Mesothelial cell of epicardium (in vitro differentiated cells): ENCODE data around the gene SCAMP2. TPM values are rescaled to one million over a fixed set of nuclear protein-coding genes. Genes with fewer than 3 reads are reported as not detected.
"Not testable (repeated sequence)": the region's sequence is repeated elsewhere in the genome, so short reads cannot be mapped to it uniquely, and the experiment has no call there.

ENCODE experiments used
- DNase-seq, 2 experiments: peaks; one replicate each; pipeline ENCODE4 v3.0.0; 2021; ENCODE audit warnings: low spot score in 2 of 2; ENCODE audit not compliant: unreplicated experiment in 2 of 2
- H3K27ac Mint-ChIP-seq: 2 replicates; pipeline ENCODE4 v1.8.0; 2021; ENCODE audit warnings: mixed read lengths
- H3K27me3 Mint-ChIP-seq: 2 replicates; pipeline ENCODE4 v1.8.0; 2021; ENCODE audit warnings: low read depth, mixed read lengths
- H3K36me3 Mint-ChIP-seq: 2 replicates; pipeline ENCODE4 v1.8.0; 2021; ENCODE audit warnings: mixed read lengths
- H3K4me1 Mint-ChIP-seq: 2 replicates; pipeline ENCODE4 v1.8.0; 2021; ENCODE audit warnings: mixed read lengths
- H3K4me3 Mint-ChIP-seq: 2 replicates; pipeline ENCODE4 v1.8.0; 2021; ENCODE audit warnings: mild to moderate bottlenecking, moderate library complexity, mixed read lengths
- H3K9me3 Mint-ChIP-seq: 2 replicates; pipeline ENCODE4 v1.8.0; 2021; ENCODE audit warnings: mixed read lengths
- total RNA-seq: library from RNA; stranded (reverse); gene quantifications from 3 replicates; pipeline ENCODE4 v1.2.1, GENCODE V29; 2021
- TF ChIP-seq, protein P1 (sequence below): fragments of 200-600 bp; sonication (generic); IDR thresholded peaks from one replicate; pipeline ENCODE4 v1.5.0; 2021; ENCODE audit warnings: antibody characterized with exemption; ENCODE audit not compliant: unreplicated experiment

The SCAMP2 gene
- total RNA-seq, 1 donor from 2014 or later = 45.6 TPM

DNA sequence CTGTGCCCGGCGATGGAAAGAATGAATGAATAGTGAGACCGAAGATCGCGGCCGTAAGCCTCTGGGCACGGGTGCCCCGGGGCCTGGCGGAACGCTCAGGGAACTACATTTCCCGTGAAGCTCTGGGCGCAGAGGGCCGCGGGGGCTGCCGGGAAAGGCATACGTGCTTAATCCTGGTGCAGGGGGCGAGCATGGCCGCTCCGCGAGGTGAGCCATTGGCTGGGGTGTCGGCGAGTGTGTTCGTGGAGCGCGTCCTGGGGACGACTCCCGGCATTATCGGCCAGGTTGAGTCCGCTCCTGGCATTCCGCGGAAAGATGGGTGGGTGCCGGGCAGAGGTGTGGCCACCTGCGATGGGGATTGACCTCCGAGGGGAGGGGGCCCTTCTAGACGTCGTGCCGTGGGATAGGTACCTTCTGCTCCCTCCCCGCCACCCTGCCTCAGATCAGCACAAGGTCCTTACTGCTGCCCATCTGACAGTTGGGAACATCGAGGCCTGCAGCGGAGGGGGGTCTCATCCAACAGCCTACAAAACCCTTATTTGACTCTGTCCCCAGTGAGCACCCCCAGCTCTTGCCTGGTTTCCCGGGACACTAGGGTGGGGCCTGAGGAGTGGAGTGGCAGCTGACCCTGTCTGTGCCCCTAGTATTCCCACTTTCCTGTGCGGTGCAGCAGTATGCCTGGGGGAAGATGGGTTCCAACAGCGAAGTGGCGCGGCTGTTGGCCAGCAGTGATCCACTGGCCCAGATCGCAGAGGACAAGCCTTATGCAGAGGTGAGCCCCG, 16.9 kb upstream of the SCAMP2 start, which contains the start of gene MPI:
TSS of gene MPI (plus strand) at position 160 of the 782 bp plus-strand sequence. CDS start at position 192, 32 bp downstream.
- Mint-ChIP-seq H3K27me3 (no peaks in the 10 kb centered on the region), H3K27ac (peak within 1 kb of the TSS; percentile 66), H3K9me3 (no peaks in the 10 kb centered on the region), H3K36me3 (peaks cover 16% of the 10 kb centered on the region), H3K4me3 (peak within 1 kb of the TSS; percentile 82), H3K4me1 (peaks cover 17% of the 10 kb centered on the region)
- peak; percentile 57 to 85 for DNase-seq
- TF ChIP-seq, protein P1, sequence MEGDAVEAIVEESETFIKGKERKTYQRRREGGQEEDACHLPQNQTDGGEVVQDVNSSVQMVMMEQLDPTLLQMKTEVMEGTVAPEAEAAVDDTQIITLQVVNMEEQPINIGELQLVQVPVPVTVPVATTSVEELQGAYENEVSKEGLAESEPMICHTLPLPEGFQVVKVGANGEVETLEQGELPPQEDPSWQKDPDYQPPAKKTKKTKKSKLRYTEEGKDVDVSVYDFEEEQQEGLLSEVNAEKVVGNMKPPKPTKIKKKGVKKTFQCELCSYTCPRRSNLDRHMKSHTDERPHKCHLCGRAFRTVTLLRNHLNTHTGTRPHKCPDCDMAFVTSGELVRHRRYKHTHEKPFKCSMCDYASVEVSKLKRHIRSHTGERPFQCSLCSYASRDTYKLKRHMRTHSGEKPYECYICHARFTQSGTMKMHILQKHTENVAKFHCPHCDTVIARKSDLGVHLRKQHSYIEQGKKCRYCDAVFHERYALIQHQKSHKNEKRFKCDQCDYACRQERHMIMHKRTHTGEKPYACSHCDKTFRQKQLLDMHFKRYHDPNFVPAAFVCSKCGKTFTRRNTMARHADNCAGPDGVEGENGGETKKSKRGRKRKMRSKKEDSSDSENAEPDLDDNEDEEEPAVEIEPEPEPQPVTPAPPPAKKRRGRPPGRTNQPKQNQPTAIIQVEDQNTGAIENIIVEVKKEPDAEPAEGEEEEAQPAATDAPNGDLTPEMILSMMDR = no peak

DNA sequence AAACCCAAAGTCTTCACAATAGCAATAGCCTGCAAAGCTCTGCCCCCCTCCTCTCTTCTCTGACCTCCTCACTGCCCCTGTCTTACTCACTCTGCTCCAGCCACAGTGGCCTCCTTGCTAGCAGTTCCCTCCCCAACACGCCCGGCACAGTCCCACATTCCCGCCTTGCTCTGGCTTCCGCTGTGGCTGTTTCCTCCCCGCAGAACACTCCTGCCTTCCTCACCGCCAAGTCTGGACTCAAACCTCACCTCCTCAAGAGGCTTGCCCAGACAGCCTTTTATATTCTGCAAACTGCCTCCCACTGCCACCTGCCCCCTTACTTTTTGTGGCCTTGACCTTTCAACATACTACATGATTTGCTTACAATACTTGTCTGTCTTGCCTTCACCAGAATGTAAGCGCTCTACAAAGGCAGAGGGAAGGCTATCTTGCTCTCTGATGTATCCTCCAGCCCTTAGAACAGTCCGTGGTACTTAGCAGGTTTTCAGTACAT, 16.3 kb upstream of the SCAMP2 start:
- peak overlapping the region; percentile 82 for H3K4me3 Mint-ChIP-seq
- H3K9me3 Mint-ChIP-seq = no peaks in the 10 kb centered on the region
- H3K27me3 Mint-ChIP-seq = no peaks in the 10 kb centered on the region
- peaks cover 16% of the 10 kb centered on the region for H3K36me3 Mint-ChIP-seq
- TF ChIP-seq, protein P1 = no peak
- H3K27ac Mint-ChIP-seq = peak overlapping the region; percentile 66
- peaks cover 17% of the 10 kb centered on the region for H3K4me1 Mint-ChIP-seq
- peak in 1 of 2 experiments; percentile 55 for DNase-seq

DNA sequence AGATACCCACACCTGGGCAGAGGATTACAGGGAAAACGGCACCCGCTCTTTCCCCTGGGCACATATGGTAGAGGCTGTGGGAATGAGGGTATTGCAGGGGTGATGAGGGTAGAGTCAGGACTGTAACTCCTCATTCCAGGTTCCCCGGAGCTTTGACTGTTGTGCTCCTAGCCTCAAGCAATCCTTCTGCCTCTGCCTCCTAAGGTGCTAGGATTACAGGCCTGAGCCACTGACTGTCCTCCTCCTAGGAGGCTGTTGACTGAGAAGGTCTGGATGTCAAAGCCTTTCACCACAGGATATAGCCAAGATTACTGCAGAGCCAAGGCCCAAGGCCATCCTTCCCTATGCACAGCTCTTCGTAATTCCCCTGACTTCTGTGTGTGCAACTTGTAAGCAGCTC, 15.6 kb upstream of the SCAMP2 start:
- peaks cover 14% of the 10 kb centered on the region for H3K36me3 Mint-ChIP-seq
- no peaks in the 10 kb centered on the region for H3K9me3 Mint-ChIP-seq
- TF ChIP-seq, protein P1 = no peak
- H3K27ac Mint-ChIP-seq = no peak overlapping the region
- DNase-seq = no peak
- H3K27me3 Mint-ChIP-seq = no peaks in the 10 kb centered on the region
- H3K4me3 Mint-ChIP-seq = no peak overlapping the region
- peaks cover 17% of the 10 kb centered on the region for H3K4me1 Mint-ChIP-seq

DNA sequence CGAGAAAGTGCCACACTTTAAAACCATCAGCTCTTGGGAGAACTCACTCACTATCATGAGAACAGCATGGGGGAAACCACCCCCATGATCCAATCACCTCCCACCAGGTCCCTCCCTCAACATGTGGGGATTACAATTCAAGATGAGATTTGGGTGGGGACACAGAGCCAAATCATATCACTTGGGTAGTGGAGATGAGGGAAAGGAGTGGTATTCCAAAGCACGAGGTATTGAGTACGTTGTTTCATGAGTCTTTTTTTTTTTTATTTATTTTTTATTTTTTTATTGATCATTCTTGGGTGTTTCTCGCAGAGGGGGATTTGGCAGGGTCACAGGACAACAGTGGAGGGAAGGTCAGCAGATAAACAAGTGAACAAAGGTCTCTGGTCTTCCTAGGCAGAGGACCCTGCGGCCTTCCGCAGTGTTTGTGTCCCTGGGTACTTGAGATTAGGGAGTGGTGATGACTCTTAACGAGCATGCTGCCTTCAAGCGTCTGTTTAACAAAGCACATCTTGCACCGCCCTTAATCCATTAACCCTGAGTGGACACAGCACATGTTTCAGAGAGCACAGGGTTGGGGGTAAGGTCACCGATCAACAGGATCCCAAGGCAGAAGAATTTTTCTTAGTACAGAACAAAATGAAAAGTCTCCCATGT, 14.5 kb upstream of the SCAMP2 start:
- not testable (repeated sequence) for H3K36me3 Mint-ChIP-seq, H3K4me3 Mint-ChIP-seq, H3K27me3 Mint-ChIP-seq, H3K9me3 Mint-ChIP-seq, DNase-seq, H3K27ac Mint-ChIP-seq
- H3K4me1 Mint-ChIP-seq = peaks cover 17% of the 10 kb centered on the region

DNA sequence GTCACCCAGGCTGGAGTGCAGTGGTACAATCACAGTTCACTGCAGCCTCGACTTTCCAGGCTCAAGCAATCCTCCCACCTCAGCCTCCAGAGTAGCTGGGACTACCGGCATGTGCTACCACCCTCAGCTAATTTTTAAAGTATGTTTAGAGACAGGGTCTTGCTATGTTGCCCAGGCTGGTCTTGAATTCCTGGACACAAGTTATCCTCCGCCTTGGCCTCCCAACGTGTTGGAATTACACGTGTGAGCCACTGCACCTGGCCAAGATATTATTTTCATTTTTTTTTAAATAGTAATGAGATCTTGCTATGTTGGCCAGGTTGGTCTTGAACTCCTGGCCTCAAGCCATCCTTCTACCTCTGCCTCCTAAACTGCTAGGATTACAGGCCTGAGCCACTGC, 12.3 kb upstream of the SCAMP2 start:
- no peak for DNase-seq
- TF ChIP-seq, protein P1 = no peak
- Mint-ChIP-seq H3K27me3 (no peaks in the 10 kb centered on the region), H3K36me3 (no peaks in the 10 kb centered on the region), H3K4me1 (peaks cover 12% of the 10 kb centered on the region), H3K27ac (no peak overlapping the region), H3K4me3 (no peak overlapping the region), H3K9me3 (peaks cover 5% of the 10 kb centered on the region)
